ENCODE results near the gene KCNN1.

- TF ChIP-seq CTCF (conservative IDR thresholded peaks at IDR 0.05; ENCODE audit: low read depth, low read length), result no peak
- no peak for TF ChIP-seq FOS (IDR thresholded peaks at IDR 0.05; ENCODE audit: low read depth, low read length)
- TF ChIP-seq POLR2A (IDR thresholded peaks at IDR 0.05; ENCODE audit: low read depth, low read length), result no peak
- TF ChIP-seq BHLHE40 (IDR thresholded peaks at IDR 0.05; ENCODE audit: low read depth, low read length), result no peak
- TF ChIP-seq USF2 (IDR thresholded peaks at IDR 0.05; ENCODE audit: low read depth, low read length), result no peak
- no peak for TF ChIP-seq CHD1 (IDR thresholded peaks at IDR 0.05; ENCODE audit: low read depth, low read length)
- TF ChIP-seq ELK1 (IDR thresholded peaks at IDR 0.05; ENCODE audit: borderline replicate concordance, low read depth, low read length), result no peak
- no peak for TF ChIP-seq MXI1 (IDR thresholded peaks at IDR 0.05; ENCODE audit: borderline replicate concordance, low read depth, low read length)
- no peak for TF ChIP-seq RCOR1 (IDR thresholded peaks at IDR 0.05; ENCODE audit: insufficient replicate concordance, low read length)
- TF ChIP-seq NFE2L2 (IDR thresholded peaks at IDR 0.05; ENCODE audit: low read depth, low read length), result no peak
- TF ChIP-seq RFX5 (IDR thresholded peaks at IDR 0.05; ENCODE audit: low read depth, low read length), result no peak
- TF ChIP-seq MAZ (IDR thresholded peaks at IDR 0.05; ENCODE audit: borderline replicate concordance, low read depth, low read length), result no peak
Measured at GRCh38 chr19:17999684-18000479, 33.0 kb downstream of the KCNN1 start.

Measured in IMR-90 (cell line).